CD4-positive, alpha-beta T cell treated with Interleukin-6 for 4 hours (primary cell): ENCODE measurements around the gene APEX2.
"Not testable (repeated sequence)": the region's sequence is repeated elsewhere in the genome, so short reads cannot be mapped to it uniquely, and the experiment has no call there.

Source experiments
- DNase-seq: peaks from one replicate; pipeline ENCODE4 v3.0.0-alpha.2; 2020; ENCODE audit warnings: mixed read lengths

APEX2 gene, protein sequence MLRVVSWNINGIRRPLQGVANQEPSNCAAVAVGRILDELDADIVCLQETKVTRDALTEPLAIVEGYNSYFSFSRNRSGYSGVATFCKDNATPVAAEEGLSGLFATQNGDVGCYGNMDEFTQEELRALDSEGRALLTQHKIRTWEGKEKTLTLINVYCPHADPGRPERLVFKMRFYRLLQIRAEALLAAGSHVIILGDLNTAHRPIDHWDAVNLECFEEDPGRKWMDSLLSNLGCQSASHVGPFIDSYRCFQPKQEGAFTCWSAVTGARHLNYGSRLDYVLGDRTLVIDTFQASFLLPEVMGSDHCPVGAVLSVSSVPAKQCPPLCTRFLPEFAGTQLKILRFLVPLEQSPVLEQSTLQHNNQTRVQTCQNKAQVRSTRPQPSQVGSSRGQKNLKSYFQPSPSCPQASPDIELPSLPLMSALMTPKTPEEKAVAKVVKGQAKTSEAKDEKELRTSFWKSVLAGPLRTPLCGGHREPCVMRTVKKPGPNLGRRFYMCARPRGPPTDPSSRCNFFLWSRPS

DNA sequence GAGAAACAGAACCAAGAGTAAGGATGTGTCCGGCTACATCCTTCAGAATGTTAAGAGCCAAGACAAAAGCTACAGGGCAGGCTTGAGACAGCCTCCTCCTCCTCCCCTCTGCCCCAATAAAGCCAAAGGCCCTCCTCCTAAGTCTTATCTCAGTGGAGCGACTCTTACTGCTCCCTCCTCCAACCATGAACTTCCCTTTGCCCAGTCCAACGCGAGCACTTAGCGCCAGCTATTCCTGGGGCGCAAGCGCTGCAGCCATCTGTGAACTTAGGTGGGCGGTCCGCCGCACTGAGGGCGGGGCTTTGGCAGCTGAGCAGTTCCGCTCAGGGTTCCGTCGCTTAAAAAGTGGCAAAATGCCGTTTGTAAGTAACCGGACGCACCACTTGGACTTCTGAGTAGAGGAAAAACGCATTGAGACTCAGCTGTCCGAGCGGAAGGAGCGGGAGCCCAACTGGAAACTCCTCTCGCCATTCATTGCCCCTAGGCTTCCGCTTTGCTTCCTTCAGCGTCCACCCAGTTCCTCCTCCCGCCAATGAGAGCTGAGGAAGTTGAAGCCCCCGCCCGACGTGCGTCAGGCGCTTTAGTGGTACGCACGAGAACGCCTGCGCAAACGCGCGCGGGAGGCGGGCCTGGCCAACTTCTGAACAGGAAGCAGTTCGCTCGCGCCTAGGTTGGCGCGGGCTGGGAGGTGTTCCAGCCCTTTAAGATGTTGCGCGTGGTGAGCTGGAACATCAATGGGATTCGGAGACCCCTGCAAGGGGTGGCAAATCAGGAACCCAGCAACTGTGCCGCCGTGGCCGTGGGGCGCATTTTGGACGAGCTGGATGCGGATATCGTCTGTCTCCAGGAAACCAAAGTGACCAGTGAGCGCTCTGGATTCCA lies at the start of gene APEX2:
Gene APEX2 (plus strand): TSS at position 647 of the 882 bp plus-strand sequence. CDS start 60 bp downstream, at position 707.
- peak; percentile 91 for DNase-seq

DNA sequence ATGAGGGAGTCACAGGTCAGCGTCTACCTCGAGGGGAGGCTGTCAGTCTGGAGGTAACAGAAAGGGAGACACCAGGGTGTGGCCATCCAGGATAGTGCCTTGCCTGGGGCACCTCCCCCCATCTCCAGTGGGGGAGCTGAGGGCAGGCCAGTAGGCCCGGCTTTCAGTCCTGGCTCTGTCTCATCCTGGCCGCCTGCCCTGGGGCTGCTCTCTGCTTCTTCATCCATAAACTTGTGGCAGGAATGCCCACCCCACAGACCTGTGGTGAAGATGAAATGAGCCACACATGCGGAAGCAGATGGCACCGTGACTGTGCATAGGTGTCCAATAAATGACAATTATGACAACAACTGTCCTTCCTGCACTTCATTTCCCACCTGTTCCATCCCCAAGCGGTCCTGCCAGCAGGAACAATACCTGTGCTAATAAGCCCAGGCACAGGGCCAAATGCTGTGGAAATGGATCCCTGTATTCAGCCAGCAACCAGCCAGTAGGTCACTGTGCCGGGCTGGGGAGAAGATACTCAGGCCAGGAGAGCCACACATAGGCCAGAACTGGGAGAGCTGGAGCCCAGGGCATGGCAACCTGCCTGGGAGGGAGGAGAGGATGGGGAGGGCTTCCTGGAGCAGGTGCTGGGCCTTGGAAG lies 49.3 kb upstream of the APEX2 start:
- DNase-seq: no peak

DNA sequence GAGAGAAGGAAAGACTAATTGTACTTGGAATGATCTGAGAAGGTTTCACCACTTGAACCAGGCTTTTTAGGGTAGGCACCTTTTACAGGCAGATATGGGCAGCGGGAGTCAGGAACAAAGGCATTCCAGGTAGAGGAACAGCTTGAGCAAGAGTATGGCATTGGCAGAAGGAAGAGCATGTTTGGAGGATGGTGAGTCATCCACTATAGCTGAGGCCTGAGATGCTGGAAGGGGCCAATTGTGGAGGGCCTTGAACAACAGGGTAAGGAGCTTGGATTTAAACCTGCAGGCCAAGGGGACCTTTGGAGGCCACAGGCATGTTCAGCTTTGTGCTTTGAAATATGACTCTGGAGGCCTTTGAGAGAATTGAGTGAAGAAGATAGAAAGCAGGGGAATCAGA lies 38.4 kb upstream of the APEX2 start:
- DNase-seq: no peak

DNA sequence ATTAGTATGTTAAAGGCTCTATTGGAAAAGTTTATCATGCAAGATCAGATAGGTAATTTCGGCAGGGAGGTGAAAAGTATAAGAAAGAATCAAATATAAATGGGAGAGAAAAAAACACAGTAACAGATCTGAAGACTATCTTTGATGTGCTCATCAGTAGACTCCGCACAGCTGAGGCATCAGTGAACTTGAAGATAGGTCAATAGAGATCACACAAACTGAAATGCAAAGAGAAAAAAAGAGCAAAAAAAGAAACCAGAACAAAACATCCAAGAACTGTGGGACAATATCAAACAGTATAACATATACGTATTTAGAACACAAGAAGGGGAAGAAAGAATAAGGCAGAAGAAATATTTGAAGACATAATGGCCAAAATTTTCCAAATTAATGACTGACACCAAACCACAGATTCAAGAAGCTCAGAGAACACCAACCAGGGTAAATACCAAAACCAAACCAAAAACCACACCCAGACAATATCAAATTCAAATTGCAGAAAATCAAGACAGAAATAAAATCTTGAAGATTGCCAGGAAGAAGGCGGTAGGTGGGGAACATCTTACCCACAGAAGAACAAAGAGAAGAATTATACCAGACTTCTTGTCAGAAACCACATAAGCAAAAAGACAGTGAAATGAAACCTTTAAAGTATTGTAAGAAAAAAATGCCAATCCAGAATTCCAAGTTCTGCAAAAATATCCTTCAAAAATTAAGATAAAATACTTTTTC lies 35.2 kb upstream of the APEX2 start:
- peak; percentile 23 for DNase-seq

DNA sequence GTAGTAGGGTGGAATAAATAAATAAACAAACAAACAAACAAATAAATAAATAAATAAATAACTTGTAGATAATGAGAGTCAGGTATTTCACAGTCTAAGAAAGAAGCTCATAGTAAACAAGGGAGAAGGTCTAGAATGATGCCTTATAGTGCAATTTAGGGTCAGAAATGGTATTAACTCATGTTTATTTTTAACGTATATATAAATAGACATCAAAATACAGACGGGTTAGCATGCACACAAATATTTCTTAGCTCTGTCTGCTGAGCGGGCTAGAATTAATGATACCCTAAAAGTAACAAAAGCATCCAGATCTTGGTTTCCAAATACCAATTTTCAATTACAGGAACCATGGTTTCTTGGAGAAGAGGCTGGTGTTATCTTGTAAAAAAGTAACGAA lies 22.8 kb upstream of the APEX2 start:
- no peak for DNase-seq

DNA sequence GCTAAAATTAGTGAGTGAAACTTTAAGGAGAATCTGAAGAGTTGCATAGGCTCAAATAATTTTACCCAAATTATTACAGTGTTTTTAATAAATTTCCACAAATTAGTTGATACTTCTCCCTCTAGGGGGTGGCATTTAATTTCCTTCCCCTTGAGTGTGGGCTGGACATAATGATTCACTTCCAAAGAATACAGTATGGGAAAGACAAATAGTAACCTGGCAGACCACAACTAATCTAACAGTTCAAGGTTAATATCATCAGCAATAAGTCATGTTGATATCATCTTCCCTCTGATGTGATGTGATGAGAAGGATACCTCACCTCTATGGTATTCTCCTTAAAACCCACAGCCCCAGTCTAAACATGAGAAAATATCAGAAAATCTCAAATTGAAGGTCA lies 21.7 kb upstream of the APEX2 start:
- no peak for DNase-seq

DNA sequence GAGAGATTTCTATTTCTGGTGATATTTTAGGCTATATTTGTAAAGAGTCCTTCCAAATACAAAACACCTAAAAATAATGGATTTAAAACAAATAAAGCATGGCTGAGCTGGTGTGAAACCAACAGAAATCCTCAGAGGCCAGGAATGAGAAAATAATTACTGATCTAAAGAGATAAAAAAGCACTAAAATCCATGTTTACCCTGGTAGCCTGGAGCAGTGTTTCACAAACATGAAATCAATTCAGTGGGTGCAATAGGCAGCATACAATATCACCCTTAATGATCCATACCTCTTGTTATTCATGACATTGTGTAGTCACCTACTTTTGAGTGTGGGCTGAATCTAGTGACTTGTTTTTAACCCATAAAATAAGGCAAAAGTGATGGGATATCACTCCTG lies 20.7 kb upstream of the APEX2 start:
- no peak for DNase-seq

DNA sequence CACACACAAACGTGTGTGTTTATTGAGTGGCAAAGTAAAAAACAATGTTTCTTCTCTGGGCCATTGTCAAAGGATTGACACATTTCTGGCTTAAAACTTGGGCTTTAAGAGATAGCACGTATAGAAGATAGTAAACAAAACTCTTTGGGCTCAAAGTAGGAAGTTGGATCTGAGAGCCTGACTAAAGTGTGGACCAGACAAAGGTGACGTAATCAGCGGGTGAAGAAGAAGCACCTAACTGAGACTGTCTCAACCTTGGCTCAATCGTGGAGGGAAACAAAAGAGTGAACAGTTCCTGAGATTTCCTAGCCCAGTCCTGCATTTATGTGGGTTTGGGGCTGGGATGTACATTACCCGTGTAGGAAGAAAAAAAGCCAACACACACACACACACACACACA lies 19.8 kb upstream of the APEX2 start:
- DNase-seq: no peak

DNA sequence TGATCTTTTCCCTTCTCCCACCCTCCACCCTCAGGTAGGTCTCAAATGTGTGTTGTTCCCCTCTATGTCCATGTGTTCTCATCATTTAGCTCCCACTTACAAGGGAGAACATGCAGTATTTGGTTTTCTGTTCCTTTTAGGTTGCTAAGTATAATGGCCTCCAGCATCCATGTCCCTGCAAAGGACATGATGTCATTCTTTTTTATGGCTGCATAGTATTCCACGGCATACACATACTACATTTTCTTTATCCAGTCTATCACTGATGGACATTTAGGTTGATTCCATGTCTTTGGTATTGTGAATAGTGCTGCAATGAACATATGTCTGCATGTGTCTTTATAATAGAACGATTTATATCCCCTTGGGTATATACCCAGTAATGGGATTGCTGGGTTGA lies 16.9 kb upstream of the APEX2 start:
- not testable (repeated sequence) for DNase-seq

DNA sequence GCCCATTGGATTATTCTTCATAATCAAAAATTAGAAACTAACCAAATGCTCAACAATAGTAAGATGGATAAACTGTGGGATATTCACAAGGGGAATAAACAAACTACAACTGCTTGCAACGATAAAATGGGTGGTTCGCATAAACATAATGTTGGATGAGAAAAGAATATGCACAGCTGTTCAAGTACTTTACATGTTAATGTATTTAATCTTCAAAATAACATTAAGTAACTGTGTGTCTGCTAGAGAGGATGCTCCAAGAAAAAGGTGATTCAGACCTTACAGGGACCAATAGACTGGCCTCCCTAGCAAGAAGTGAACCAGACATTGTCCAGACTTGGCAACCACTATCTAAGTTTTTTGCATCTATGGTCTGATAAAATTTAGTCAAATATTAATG lies 8.5 kb upstream of the APEX2 start:
- DNase-seq: no peak

DNA sequence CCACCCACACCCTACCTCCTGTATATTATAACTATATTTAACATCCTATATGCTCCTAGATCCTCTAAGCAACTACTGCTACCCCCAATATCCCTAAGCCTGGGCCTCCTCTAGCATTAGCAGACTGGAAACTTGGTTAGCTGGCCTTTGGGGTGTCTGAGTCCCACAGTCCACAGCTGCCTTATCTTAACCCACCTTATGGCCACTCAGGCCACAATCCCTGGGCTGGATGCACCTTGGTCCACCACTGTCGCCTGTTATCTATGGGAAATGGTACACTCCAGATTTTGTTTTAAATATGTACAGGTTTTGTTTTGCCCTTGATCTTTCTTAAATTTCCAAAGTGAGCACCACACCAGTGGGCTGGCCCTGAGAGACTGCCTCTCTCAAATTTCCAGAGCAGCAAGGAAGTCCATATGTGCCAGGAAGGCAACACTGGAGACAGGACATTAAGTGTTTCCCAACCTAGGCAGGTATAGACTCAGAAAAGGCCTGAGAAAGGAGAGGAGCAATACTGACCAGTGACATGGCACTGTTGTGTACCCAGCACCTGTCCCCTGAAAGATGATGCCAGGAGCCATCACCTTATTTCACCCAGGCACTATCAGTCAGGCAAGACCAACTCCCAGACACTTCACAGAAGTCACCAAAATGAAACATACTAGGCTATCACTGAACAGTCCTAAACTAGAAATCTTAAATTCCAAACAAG lies 7.1 kb upstream of the APEX2 start:
- DNase-seq: no peak

DNA sequence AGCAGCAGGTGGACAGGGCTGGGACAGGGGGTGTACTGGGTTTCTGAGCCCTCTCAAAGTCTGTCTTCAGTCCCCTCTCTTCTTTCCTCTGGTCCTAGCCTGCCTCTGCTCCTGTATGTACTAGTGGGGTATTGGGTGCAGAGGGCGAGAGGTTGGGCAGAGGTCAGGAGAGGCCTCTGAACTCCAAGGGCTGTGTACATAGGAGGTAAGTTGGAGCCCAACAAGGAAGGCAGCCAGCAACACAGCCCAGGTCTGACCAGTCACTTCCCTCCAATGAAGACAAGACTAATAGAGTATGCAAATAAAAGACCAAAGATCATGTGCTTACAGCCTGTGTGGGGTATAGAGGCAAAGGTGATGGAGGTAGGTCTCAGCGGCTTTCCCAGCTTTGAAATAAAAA lies 6.1 kb upstream of the APEX2 start, which contains the start of gene PFKFB1:
Gene PFKFB1 (minus strand): TSS at position 90 of the 400 bp plus-strand sequence. CDS start 181 bp downstream, outside the sequence.
- DNase-seq: no peak

DNA sequence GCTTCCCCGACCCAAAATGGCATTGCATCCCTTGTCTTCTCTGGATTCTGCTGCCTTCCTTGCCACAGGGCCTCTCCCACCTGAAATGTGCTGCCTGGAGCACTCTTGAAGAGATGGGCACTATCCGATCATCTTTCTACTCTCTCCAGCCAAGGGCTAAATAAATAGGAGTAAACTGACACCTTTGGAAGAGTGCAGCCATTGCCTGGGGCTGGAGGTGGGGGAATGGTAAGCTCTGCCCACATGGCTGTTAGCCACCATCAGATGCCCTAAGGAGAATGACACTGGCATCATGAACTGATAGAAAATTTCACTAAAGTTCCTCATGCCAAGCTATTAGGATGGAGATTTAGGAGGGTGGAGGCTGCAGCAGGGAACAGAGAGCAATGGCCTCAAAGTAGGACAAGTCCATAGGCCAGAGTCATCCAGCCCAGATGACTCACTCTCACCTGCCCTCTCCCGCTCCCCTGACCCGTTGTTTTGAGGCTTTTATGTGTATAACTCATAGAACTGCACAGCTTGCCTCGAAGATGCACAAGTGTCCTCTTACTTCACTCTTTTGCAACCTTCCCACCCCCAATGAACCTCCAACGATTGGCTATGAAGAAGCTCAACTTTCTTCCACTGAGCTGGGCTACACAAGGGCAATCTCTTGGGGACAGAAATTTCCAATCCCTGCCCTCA lies 5.4 kb upstream of the APEX2 start:
- no peak for DNase-seq

DNA sequence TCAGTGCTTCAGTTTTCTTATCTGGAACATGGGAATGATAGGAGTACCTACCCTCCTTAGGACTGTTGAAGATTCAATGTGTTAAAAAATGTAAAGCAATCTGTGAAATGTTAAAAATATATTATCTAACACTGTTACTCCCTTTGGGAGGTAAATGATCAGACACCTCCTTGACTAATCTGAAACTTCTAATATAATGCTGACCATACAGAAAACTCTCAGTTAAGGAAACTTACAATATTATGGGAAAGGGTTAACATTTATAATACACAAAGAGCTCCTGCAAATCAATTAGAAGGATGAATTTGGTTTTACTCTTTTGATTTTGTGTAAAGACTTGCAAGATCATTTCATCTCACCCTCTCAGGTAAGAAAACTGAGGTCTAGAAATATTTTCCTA lies 4.5 kb upstream of the APEX2 start:
- DNase-seq: no peak

DNA sequence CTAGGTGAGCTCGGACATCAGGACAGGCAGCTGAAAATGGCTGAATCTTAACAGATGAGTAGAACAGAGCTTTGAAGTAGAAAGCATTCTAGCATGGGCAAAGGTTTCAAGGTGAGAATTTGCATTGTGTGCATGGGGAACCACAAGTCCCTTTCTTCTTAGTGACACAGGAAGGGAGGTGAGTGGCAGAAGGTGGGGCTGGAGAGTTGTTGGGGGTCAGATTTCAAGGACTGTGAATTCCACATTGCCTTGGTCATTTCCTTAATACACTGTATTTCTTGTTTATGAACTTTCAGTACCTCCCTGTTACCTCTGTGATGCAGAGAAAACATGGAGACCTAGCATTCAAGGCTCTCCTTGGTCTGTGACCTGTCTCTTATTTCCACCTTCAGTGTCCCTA lies 4.1 kb downstream of the APEX2 start:
- DNase-seq: no peak

DNA sequence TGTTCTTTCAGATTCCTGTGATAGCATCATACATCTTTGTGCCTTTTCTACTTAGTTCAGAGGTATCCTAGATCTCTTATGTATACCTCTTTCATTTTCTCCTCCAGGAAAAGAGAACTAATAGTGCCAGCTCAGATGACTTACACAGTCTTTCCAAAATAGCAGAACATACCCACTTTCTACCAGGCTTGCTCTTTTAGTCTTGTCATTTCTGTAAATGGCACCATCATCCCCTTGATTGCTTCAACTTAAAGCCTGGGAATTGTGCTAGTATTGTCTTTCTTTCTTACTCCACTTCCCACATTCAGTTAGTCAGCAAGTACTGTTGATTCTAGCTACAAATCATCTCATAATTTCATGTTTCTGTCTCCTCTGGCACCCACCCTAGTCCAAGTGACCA lies 5.1 kb downstream of the APEX2 start:
- no peak for DNase-seq

DNA sequence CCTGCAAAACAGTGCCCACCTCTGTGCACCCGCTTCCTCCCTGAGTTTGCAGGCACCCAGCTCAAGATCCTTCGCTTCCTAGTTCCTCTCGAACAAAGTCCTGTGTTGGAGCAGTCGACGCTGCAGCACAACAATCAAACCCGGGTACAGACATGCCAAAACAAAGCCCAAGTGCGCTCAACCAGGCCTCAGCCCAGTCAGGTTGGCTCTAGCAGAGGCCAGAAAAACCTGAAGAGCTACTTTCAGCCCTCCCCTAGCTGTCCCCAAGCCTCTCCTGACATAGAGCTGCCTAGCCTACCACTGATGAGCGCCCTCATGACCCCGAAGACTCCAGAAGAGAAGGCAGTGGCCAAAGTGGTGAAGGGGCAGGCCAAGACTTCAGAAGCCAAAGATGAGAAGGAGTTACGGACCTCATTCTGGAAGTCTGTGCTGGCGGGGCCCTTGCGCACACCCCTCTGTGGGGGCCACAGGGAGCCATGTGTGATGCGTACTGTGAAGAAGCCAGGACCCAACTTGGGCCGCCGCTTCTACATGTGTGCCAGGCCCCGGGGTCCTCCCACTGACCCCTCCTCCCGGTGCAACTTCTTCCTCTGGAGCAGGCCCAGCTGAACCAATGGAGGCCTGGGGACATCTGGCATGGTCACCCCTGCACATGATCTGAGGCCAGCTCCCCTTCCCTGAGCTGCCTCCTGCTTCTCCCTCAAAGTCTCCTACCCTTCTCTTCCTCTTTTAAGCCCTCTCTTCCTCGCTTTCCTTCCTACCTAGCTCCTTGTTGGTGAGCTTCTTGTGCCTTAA lies 6.9 kb downstream of the APEX2 start:
- no peak for DNase-seq

DNA sequence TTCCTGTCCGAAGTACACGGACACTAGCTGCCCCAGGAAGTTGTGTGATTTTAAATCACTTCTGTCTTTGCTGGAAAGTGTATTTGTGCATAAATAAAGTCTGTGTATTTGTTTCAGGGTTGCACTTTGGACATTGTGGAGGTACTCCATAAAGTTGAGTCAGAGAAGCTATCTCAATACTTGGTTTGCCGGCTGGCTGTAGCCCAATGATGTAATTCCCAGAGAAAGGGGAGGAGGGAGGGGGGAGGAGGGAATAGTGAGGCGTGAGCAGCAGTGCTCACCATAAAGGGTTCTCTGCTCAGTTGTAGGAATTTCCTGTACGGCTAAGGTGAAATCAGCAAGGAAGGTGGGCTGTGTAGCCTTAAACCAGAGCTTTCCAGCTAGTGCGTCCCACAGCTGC lies 7.5 kb downstream of the APEX2 start:
- no peak for DNase-seq

DNA sequence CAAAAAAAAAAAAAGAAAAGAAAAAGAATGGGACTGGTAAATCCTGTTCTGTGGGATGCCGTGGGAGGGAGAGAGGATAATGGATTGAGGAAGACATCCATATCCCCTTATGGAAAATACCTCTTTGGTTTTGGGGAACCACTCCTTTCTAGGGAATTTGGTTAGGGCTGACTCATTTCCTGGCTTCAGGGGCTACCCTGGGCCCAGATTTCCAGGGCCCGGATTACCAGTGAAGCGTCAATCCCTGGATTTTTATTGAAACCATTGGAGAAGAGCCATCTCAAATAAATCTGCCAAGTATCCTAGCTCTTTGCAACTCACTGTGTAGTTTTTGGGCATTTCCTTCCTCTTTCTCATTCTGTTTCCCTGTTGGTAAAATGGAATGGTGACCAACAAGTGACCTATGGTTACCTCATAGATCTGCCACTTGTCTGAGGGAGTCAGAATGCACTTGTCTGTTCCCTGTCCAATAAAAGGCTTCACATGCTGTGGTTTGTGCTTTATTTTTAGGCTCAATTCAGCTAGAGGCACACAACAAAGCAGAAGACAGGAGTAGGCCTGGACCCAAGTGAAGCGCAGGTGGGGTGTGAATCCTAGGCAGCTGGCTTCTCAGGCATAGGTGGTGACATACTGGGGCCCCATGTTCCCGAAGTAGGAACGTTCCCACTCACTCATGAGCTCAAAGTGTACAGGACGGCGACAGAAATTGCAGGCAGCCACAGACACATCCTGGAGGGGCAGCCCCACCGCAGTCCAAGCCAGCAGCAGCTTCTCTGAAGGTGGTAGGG lies 8.6 kb downstream of the APEX2 start:
- peak; percentile 34 for DNase-seq
